Stromal cell of bone marrow (primary cell): ENCODE results near the gene IPPK.
A peak's percentile ranks its signal among the peaks of the same experiment; 100 is the strongest.
"Not testable (repeated sequence)": the region's sequence is repeated elsewhere in the genome, so short reads cannot be mapped to it uniquely, and the experiment has no call there.

ENCODE experiments used
- DNase-seq: peaks from one replicate; pipeline ENCODE4 v3.0.0-alpha.2; 2012; ENCODE audit warnings: low read depth

The IPPK gene

DNA sequence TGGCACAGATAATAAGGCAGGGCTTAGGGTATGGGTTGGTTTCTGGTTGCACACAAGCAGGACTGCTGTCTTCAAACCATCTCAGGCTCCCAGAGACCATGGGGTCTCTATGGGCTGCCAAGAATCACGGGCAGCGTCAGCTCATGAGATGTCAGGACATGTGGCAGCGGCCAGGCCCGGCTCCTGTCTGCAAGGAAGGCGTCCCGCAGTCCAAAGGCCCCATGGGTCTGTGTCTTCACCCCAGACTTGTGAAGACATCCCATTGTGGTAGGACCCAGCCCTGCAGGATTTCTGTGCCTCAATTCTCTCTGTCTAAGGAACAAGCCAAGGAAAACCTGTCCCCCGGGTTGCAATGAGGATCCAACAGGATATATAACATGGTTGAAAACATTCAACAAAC is 32.6 kb downstream of the IPPK start:
- no peak for DNase-seq

DNA sequence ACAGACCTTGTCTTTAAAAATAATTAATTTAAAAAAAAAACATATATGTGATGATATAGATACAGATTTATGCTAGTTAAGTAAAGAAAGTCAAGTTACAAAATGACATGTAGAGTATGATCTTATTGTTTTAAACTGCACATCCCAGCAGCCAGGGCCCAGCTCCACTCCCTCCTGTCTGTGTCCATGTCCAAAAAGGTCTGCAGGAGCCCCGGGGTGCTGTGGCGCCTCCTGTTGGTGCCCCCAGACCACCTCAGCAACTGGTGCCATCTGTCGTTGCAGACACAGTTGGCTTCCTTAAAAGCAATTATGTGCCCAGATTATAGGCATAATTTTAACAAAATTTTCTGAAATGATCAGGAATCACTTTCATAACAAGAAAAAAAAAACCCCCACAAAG is 33.3 kb downstream of the IPPK start:
- no peak for DNase-seq

- no peak for DNase-seq
Measured at GRCh38 chr9:92635760-92636159, 34.2 kb downstream of the IPPK start.

DNA sequence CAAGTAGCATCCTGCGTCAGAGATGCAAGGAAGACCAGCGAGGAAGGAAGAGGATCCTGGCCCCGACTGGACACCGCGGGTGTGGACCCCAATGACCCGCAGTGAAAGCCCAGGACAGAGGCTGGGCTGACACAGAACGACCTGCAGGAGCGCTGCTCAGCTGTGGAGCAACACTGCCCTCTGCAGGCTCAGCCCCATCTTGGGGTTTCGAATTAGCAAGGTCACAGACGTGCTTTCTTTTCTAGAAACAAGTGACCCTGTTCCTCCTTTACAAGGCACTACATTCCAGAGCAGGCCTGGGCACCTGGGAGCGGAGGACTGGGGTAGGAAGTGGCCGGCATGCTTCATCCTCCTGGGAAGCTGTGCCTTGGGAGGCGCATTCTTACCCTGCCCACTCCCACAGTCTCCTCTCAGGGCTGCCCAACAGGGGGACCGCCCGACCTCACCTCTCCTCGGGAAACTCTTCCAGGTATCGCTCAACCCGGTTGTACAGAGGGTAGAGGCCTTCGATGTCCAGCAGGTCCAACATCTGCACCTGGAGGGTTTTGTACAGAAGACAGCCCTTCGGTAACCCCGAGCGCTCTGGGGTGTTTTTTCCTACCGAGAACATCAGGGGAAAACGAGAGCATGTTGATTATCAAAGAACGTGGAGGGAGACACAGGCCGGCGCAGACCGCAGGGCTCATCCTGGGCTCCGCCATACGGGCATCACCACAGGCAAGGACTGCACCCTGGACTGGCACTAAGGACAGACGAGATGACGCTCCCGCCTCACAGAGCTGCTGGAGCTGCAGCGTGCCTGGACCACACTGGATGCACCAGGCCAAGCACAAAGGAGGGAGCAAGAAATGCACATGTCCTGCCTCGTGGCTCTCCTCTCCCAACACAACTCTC is 35.0 kb downstream of the IPPK start:
- no peak for DNase-seq

DNA sequence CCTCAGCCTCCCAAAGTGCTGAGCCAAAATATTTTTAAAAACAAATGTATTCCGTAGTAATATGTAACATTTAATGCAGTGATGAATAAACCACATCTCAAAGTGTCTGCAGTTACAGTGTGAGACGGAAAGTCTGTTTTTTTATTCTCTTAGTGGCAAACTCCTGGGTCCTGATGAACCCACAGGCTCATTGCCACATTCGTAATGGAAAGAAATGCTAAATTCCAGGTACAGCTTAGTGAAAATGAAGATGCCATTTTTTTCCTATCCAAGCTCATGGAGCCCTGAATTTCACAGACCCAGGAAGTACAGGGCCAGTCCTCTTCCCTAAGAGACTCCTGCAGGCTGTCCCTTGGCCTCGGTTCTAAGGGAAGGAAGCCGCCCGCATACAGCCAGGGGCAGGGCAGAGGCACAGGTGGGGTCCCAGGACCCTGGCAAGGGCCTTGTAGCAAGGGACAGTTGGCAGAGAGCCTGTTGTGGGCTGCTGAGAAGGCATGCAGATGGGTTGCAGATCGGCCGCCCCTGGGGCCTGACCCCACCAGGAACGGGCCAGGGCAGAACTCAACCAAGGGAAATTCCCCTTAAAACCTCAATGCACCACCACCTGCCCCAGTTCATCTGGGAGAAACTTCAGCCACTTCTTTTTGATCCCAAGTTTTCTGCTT is 36.2 kb downstream of the IPPK start:
- DNase-seq = no peak

DNA sequence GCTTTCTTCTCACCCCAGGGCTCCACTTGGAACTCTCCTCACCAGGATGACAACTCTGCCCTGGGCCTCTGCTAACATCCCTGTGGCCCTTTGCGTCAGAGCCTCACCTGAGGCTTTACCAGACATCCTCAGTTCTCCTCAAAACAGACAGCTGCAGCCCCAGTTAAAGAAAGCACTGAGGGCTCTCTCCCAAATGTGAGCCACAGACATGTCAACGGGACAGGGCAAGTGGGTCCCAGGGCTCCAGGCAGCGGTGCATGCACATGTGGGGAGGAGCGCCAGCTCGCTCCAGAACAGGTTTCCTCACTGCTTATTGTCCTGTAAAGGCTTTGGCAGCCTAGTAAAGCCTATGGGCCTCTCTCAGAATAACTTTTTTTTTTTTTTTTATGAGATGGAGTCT is 37.3 kb downstream of the IPPK start:
- no peak for DNase-seq

DNA sequence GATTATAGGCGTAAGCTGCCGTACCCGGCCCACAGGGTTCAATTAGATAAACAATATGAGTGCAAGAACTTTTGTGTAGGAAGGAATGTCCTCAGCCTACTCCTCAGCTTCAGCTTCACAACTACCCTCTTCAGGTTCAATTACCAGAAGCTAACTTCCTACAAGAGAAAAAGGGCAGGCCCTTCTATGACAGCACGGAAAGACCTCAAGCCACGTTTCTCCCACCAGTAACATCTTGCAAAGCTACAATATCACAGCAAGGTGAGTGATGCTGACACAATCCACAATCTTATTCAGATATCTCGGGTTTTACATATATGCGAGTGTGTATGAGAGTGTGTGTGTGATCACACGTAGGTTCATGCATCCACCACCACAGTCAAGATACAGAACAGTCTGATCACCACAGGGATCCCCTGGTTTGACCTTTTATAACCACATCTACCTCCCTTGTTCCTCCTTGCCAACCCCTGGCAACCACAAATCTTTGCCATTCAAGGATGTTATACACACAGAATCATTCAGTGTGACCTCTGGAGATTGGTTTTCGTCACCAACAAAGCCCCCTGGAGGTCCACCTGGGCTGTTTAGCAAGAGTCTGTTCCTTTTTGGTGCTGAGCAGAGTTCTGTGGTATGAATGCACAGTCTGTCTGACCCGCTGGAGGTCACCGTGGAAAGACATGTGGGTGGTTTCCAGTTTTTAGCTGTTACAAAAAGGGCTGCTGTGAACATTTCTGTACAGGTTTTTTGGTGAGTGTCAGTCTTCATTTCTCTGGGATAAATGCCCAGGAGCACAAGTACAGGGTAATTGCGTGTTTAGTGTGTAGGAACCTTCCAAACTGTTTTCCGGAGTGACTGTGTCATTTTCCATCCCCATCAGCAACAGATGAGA is 38.2 kb downstream of the IPPK start:
- no peak for DNase-seq

GRCh38 chr9:92627651-92628050 is 42.3 kb downstream of the IPPK start:
- no peak for DNase-seq

DNA sequence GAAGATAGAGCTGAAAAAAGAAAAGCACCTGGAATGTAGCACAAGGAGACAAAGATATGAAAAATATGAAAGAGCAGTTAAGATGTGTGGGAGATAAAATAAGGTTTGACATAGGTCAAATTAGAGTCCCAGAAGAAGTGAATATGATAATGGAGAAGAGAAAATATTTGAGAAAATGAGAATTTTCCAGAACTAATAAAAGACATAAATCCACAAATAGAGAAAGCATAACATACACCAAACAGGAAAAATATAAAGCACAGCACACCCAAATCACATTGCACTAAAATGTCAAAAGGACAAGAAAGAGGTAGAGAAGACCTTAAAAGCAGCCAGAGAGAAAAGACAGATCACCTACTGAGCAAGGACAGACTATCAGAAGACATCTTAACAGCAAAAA is 43.4 kb downstream of the IPPK start:
- DNase-seq = no peak

GRCh38 chr9:92623936-92624335 is 46.0 kb downstream of the IPPK start:
- DNase-seq = not testable (repeated sequence)

DNA sequence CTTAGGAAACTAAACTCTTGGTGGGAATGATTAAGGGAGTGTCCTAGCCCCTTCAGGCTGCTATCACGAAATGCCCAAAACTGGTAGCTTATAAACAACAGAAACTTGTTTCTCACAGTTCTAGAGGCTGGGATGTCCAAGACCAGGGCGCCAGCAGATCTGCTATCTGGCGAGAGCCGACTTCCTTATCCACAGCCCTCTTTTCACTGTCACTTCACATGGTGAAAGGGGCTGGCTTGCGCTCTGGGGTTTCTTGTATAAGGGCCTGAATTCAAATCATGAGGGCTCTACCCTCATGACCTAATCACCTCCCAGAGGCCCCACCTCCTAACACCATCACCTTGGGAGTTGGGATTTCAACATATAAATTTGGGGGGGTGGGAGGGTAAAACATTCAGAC is 49.1 kb downstream of the IPPK start:
- no peak for DNase-seq

DNA sequence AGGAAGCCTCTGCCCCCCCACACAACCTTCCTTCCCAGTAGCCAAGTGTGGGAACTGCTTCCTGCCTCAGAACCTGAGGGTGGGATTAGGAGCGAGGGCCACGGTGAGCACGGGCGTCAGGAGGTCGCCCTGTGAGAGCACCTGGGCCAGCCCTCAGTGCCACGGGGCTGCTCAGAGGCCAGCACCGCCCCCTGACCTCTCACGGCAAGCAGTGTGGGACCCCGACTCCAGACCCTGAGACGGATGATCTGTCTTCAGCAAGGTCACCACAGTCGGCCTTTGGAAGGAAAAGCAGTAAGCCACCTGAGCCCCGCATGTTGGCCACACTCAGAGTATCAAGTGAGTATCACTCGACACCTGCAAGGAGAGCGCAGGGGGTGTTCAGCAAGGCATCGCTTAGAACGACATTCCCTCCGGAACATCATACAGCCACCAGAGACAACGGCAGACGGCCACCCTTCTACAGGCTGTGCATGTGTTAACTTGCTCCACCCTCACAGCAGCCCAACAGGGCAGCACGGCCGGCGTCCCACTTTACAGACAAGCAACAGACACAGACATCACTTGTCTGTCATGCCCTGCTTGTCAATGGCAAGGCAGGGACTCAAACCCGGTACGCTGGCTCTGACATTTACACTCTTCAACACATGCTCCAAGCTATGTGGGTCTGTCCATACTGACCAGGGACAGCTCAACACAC is 50.2 kb downstream of the IPPK start:
- DNase-seq = no peak

GRCh38 chr9:92618633-92619225 is 51.2 kb downstream of the IPPK start:
- DNase-seq = no peak

- no peak for DNase-seq
Measured at GRCh38 chr9:92617951-92618510, 51.9 kb downstream of the IPPK start.

DNA sequence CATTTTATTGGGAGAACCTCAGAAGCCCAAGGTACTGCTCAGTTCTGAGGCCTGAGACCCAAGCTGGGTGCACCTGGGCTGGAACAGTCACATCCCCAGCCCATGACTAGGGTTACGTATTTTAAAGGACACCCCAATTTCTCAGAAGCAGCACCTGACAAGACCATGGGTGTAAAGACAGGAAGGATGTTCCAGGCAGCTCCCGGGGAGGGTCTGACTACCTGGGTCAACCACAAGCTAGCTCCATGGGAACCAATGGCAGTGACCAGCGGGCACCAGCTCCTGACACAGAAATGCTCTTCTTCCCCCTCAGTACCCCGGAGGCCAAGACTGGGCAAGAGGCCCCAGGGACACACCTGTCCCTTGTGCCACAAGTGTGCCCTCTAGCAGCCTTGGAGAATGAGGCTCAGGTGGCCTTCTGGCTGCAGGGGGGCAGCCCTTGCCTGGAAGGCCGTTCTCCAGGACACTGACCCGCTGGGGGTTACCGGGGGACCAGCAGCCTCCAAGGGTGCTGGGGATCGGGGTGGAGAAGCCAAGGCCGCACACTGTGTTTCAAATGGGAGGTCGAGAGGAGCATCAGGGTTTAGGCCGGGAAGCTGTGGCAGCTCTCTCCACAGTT is 52.6 kb downstream of the IPPK start:
- no peak for DNase-seq

GRCh38 chr9:92616655-92617111 is 53.2 kb downstream of the IPPK start:
- DNase-seq = no peak

DNA sequence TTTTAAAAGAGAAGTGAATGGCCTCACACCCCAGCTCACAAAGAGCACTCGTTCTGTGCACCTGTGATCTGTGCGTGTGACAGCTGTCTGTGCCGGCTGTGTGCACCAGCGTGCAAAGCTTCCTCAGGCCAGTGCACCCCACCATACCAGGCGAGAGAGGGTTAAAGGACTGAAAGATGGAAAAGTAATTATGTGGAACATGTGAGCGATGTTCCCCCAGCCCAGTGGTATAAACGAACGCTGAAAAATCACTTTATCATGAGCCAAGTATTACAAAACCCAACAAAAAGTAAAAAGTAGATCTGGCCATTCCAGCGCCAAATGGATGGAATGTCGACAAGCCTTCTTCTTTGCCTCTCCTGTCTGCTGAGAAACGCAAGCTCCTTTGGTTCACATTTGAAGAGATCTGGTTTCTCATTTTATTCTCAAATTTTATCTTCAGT is 53.7 kb downstream of the IPPK start:
- no peak for DNase-seq

DNA sequence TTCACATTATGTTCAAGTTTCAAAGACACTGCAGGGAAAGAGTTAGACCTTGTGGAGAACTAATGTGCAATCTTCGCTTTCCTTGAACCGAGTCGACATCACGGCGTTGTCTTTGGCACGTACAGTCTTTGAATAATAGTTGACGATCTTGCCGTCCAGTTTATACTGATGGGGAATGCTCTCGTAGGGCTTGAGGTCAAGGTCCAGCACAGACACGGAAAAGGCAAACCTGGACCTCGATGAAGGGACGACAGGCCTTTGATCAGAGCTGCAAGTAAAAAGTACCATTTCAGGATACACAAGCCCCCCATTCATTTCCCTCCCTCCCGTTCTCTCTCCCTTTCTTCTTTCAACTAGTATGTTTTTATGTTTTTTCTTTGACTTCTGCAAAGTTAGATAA is 54.1 kb downstream of the IPPK start:
- no peak for DNase-seq

GRCh38 chr9:92614763-92615461 is 55.0 kb downstream of the IPPK start:
- DNase-seq = peak; percentile 72

DNA sequence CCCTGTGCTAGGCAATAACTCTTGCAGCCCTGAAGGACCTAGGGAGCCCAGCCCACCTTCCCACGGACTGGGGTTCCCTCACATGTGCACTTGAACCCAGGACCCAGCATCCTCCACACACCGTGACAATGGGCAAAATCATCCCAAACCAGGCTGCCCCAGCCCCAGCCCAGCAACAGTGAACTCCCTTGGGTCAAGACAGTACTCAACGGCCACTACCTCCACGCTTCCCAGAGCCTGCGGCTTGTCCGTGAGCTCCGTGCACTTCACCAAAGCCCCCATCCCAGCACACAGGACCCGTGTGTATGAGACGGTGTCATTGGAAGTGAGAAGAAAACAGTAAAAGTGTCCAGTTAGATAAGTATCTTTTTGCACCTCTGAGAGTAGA is 55.8 kb downstream of the IPPK start:
- DNase-seq = no peak
